ENCODE results near the gene TAS1R2. TPM values are rescaled to one million over a fixed set of nuclear protein-coding genes. Genes with fewer than 3 reads are reported as not detected.
"Not testable (repeated sequence)": the region's sequence is repeated elsewhere in the genome, so short reads cannot be mapped to it uniquely, and the experiment has no call there.

Gene TAS1R2
- polyA plus RNA-seq, 2 donors: 0.01 TPM; not detected in 1

GRCh38 chr1:18836654-18837053, 22.8 kb downstream of the TAS1R2 start:
- no peaks in the 10 kb centered on the region for H3K4me1 ChIP-seq (ENCODE audit: control insufficient read depth in 2 of 2, insufficient read depth in 2 of 2, low read length in 1 of 2)
- H3K36me3 ChIP-seq (ENCODE audit: control insufficient read depth in 2 of 2, insufficient read depth in 2 of 2, low read length in 1 of 2): no peaks in the 10 kb centered on the region
- no peak overlapping the region for H3K4me3 ChIP-seq (ENCODE audit: low read depth in 1 of 2, low read length in 2 of 2)
- peaks cover 0 to 2% of the 10 kb centered on the region in 2 donors for H3K27me3 ChIP-seq (ENCODE audit: control insufficient read depth in 1 of 2, insufficient read depth in 2 of 2, low read length in 2 of 2)
- H3K27ac ChIP-seq (ENCODE audit: low read depth in 2 of 2, low read length in 1 of 2): no peak overlapping the region
- 66 to 75% methylated on average over 5 of the region's 5 CpGs for WGBS, 2 donors
- H3K9me3 ChIP-seq (ENCODE audit: control insufficient read depth in 2 of 2, insufficient read depth in 1 of 2, low read depth in 1 of 2, low read length in 1 of 2): peaks cover 0 to 2% of the 10 kb centered on the region in 2 donors

DNA sequence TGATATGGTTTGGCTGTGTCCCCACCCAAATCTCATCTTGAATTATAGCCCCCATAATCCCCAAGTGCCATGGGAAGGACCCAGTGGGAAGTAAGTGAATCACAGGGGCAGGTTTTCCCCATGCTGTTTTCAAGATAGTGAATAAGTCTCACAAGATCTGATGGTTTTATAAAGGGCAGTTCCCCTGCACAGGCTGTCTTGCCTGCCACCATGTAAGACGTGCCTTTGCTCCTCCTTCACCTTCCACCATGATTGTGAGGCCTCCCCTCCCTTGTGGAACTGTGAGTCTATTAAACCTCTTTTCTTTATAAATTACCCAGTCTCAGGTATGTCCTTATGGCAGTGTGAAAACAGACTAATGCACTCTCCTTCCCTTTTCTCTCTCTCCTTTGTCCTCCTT, 27.1 kb downstream of the TAS1R2 start:
- H3K27me3 ChIP-seq (ENCODE audit: control insufficient read depth in 1 of 2, insufficient read depth in 2 of 2, low read length in 2 of 2); H3K36me3 ChIP-seq (ENCODE audit: control insufficient read depth in 2 of 2, insufficient read depth in 2 of 2, low read length in 1 of 2); H3K4me1 ChIP-seq (ENCODE audit: control insufficient read depth in 2 of 2, insufficient read depth in 2 of 2, low read length in 1 of 2); H3K9me3 ChIP-seq (ENCODE audit: control insufficient read depth in 2 of 2, insufficient read depth in 1 of 2, low read depth in 1 of 2, low read length in 1 of 2); H3K27ac ChIP-seq (ENCODE audit: low read depth in 2 of 2, low read length in 1 of 2); H3K4me3 ChIP-seq (ENCODE audit: low read depth in 1 of 2, low read length in 2 of 2): not testable (repeated sequence)
- 16 to 34% methylated on average over 1 of the region's 1 CpG for WGBS, 2 donors

DNA sequence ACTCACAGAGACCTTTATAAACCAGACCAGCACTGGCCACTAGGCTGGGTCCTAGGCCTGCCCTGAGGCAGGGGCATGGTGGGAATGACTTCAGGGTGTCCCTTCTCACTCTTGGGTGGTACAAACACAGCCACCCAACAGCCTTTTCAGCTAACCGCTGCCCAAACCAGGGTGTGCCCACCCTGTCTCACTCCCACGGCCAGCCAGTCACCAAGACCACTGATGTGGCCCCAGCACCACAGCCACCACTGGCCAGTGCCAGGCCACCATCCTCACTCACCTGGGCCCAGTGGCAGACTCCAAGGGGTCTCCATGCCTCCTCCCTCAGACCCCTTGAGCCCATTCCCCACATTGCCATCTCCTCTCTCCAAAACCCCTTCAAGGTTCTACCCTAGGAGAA, 27.8 kb downstream of the TAS1R2 start:
- H3K4me3 ChIP-seq (ENCODE audit: low read depth in 1 of 2, low read length in 2 of 2): no peak overlapping the region
- peaks cover 5 to 7% of the 10 kb centered on the region in 2 donors for H3K9me3 ChIP-seq (ENCODE audit: control insufficient read depth in 2 of 2, insufficient read depth in 1 of 2, low read depth in 1 of 2, low read length in 1 of 2)
- H3K36me3 ChIP-seq (ENCODE audit: control insufficient read depth in 2 of 2, insufficient read depth in 2 of 2, low read length in 1 of 2): no peaks in the 10 kb centered on the region
- no peaks in the 10 kb centered on the region for H3K4me1 ChIP-seq (ENCODE audit: control insufficient read depth in 2 of 2, insufficient read depth in 2 of 2, low read length in 1 of 2)
- H3K27ac ChIP-seq (ENCODE audit: low read depth in 2 of 2, low read length in 1 of 2): no peak overlapping the region
- H3K27me3 ChIP-seq (ENCODE audit: control insufficient read depth in 1 of 2, insufficient read depth in 2 of 2, low read length in 2 of 2): peaks cover 0 to 2% of the 10 kb centered on the region in 2 donors
- WGBS, 2 donors: 80 to 91% methylated on average over 1 to 2 of the region's 2 CpGs

- Histone ChIP-seq H3K27me3 (ENCODE audit: control insufficient read depth in 1 of 2, insufficient read depth in 2 of 2, low read length in 2 of 2) (peaks cover 0 to 2% of the 10 kb centered on the region in 2 donors), H3K4me1 (ENCODE audit: control insufficient read depth in 2 of 2, insufficient read depth in 2 of 2, low read length in 1 of 2) (no peaks in the 10 kb centered on the region), H3K9me3 (ENCODE audit: control insufficient read depth in 2 of 2, insufficient read depth in 1 of 2, low read depth in 1 of 2, low read length in 1 of 2) (peaks cover 5 to 7% of the 10 kb centered on the region in 2 donors), H3K36me3 (ENCODE audit: control insufficient read depth in 2 of 2, insufficient read depth in 2 of 2, low read length in 1 of 2) (no peaks in the 10 kb centered on the region), H3K27ac (ENCODE audit: low read depth in 2 of 2, low read length in 1 of 2) (no peak overlapping the region), H3K4me3 (ENCODE audit: low read depth in 1 of 2, low read length in 2 of 2) (no peak overlapping the region)
- 50 to 69% methylated on average over 12 of the region's 12 CpGs for WGBS, 2 donors
These were observed 28.9 kb downstream of the TAS1R2 start for GRCh38 chr1:18830596-18830995.

GRCh38 chr1:18829671-18830070, 29.8 kb downstream of the TAS1R2 start:
- H3K27ac ChIP-seq (ENCODE audit: low read depth in 2 of 2, low read length in 1 of 2): no peak overlapping the region
- H3K4me1 ChIP-seq (ENCODE audit: control insufficient read depth in 2 of 2, insufficient read depth in 2 of 2, low read length in 1 of 2): no peaks in the 10 kb centered on the region
- H3K27me3 ChIP-seq (ENCODE audit: control insufficient read depth in 1 of 2, insufficient read depth in 2 of 2, low read length in 2 of 2): peaks cover 0 to 2% of the 10 kb centered on the region in 2 donors
- H3K36me3 ChIP-seq (ENCODE audit: control insufficient read depth in 2 of 2, insufficient read depth in 2 of 2, low read length in 1 of 2): no peaks in the 10 kb centered on the region
- peaks cover 5 to 7% of the 10 kb centered on the region in 2 donors for H3K9me3 ChIP-seq (ENCODE audit: control insufficient read depth in 2 of 2, insufficient read depth in 1 of 2, low read depth in 1 of 2, low read length in 1 of 2)
- WGBS, 2 donors: 83 to 90% methylated on average over 1 of the region's 1 CpG
- no peak overlapping the region for H3K4me3 ChIP-seq (ENCODE audit: low read depth in 1 of 2, low read length in 2 of 2)

DNA sequence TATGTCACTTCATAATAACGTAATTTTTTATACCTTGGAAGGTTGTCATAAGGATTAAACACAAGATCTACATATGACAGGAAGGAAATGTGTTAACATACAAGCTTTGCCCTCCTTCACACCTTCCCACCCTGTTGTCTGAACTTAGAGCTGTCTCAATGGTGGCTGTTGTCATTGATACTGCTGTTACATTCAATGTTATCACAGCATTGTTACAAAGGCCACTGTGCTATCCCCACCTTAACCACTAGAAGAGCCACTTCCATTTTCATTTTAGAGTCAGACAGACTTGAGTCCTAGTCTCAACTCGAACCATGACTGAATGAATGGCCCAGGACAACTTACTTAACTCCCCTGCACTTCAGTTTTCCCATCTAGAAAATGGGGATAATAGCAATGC, 31.2 kb downstream of the TAS1R2 start:
- Histone ChIP-seq H3K36me3 (ENCODE audit: control insufficient read depth in 2 of 2, insufficient read depth in 2 of 2, low read length in 1 of 2) (no peaks in the 10 kb centered on the region), H3K4me1 (ENCODE audit: control insufficient read depth in 2 of 2, insufficient read depth in 2 of 2, low read length in 1 of 2) (no peaks in the 10 kb centered on the region), H3K27me3 (ENCODE audit: control insufficient read depth in 1 of 2, insufficient read depth in 2 of 2, low read length in 2 of 2) (no peaks in the 10 kb centered on the region), H3K4me3 (ENCODE audit: low read depth in 1 of 2, low read length in 2 of 2) (no peak overlapping the region), H3K9me3 (ENCODE audit: control insufficient read depth in 2 of 2, insufficient read depth in 1 of 2, low read depth in 1 of 2, low read length in 1 of 2) (peaks cover 5 to 7% of the 10 kb centered on the region in 2 donors), H3K27ac (ENCODE audit: low read depth in 2 of 2, low read length in 1 of 2) (no peak overlapping the region)
- 42 to 51% methylated on average over 2 of the region's 2 CpGs for WGBS, 2 donors

DNA sequence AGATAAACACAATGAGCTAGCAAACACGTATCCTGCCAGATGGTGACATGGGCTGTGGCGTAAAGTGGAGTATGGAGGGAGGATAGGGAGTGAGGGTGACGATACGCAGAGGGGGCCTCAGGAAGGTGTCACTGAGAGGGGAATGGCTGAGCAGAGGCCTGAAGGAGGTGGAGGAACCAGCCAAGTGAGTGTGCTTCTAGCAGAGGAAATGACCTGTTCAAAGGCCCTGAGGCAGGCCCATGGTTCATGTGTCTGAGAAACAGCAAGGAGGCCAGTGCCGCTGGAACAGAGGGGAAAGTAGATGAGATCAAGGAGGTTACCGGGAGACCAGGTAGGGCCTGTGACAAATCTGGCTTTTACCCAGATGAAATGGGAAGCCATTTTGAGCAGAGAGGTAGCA, 36.0 kb downstream of the TAS1R2 start:
- no peak overlapping the region for H3K4me3 ChIP-seq (ENCODE audit: low read depth in 1 of 2, low read length in 2 of 2)
- H3K36me3 ChIP-seq (ENCODE audit: control insufficient read depth in 2 of 2, insufficient read depth in 2 of 2, low read length in 1 of 2): no peaks in the 10 kb centered on the region
- no peak overlapping the region for H3K27ac ChIP-seq (ENCODE audit: low read depth in 2 of 2, low read length in 1 of 2)
- no peaks in the 10 kb centered on the region for H3K9me3 ChIP-seq (ENCODE audit: control insufficient read depth in 2 of 2, insufficient read depth in 1 of 2, low read depth in 1 of 2, low read length in 1 of 2)
- H3K4me1 ChIP-seq (ENCODE audit: control insufficient read depth in 2 of 2, insufficient read depth in 2 of 2, low read length in 1 of 2): peaks cover 0 to 4% of the 10 kb centered on the region in 2 donors
- no peaks in the 10 kb centered on the region for H3K27me3 ChIP-seq (ENCODE audit: control insufficient read depth in 1 of 2, insufficient read depth in 2 of 2, low read length in 2 of 2)
- 92 to 93% methylated on average over 6 of the region's 6 CpGs for WGBS, 2 donors

- Histone ChIP-seq H3K36me3 (ENCODE audit: control insufficient read depth in 2 of 2, insufficient read depth in 2 of 2, low read length in 1 of 2) (no peaks in the 10 kb centered on the region), H3K27me3 (ENCODE audit: control insufficient read depth in 1 of 2, insufficient read depth in 2 of 2, low read length in 2 of 2) (no peaks in the 10 kb centered on the region), H3K9me3 (ENCODE audit: control insufficient read depth in 2 of 2, insufficient read depth in 1 of 2, low read depth in 1 of 2, low read length in 1 of 2) (no peaks in the 10 kb centered on the region), H3K4me3 (ENCODE audit: low read depth in 1 of 2, low read length in 2 of 2) (no peak overlapping the region), H3K27ac (ENCODE audit: low read depth in 2 of 2, low read length in 1 of 2) (no peak overlapping the region), H3K4me1 (ENCODE audit: control insufficient read depth in 2 of 2, insufficient read depth in 2 of 2, low read length in 1 of 2) (peaks cover 0 to 4% of the 10 kb centered on the region in 2 donors)
- WGBS, 2 donors: 47 to 49% methylated on average over 22 of the region's 22 CpGs
These were observed 38.4 kb downstream of the TAS1R2 start for GRCh38 chr1:18820791-18821641.

DNA sequence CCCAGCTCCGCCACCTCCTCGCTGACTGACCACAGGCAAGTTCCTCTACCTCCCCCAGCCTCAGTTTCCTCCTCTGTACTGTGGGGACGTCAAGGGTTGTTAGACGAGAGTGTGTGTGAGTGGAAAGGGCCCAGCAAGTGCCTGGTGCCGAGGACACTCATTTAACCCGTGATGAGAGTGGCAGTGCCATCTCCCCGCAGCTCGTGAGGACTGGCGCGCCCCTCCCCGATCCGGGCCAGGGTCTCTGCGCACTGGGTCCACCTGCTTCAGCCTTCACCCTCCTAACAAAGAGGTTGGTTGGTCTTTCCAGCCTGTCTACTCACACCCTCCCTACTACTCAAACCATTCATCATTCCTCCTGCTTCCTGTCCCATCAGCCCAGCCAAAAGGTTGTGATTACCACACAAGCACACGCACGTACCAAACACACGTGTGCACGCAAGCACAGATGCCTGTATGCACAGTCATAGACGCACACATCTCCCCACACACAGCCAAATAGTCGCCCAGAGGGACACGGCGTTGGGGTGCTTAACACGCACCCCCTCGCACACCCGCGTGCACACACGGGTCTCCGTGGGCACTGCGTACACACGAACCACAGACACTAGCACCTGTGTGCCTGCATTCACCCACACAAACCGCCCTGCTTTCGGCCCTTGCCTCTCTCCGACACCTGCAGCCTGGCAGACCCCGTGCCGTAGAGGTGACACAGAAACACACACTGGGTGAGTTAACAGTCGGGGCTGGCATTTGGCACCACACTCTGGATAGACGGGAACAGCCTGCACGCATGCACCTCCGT, 39.3 kb downstream of the TAS1R2 start:
- no peak overlapping the region for H3K27ac ChIP-seq (ENCODE audit: low read depth in 2 of 2, low read length in 1 of 2)
- H3K4me3 ChIP-seq (ENCODE audit: low read depth in 1 of 2, low read length in 2 of 2): no peak overlapping the region
- H3K27me3 ChIP-seq (ENCODE audit: control insufficient read depth in 1 of 2, insufficient read depth in 2 of 2, low read length in 2 of 2): no peaks in the 10 kb centered on the region
- WGBS, 2 donors: 62 to 64% methylated on average over 38 of the region's 38 CpGs
- no peaks in the 10 kb centered on the region for H3K9me3 ChIP-seq (ENCODE audit: control insufficient read depth in 2 of 2, insufficient read depth in 1 of 2, low read depth in 1 of 2, low read length in 1 of 2)
- H3K4me1 ChIP-seq (ENCODE audit: control insufficient read depth in 2 of 2, insufficient read depth in 2 of 2, low read length in 1 of 2): peaks cover 0 to 4% of the 10 kb centered on the region in 2 donors
- H3K36me3 ChIP-seq (ENCODE audit: control insufficient read depth in 2 of 2, insufficient read depth in 2 of 2, low read length in 1 of 2): no peaks in the 10 kb centered on the region

All from esophagus (tissue), 2 donors.